Hepatocyte (in vitro differentiated cells): ENCODE data around the gene TUNAR.

Experiments used
- CTCF ChIP-seq: fragments of 200-600 bp; sonication (generic); IDR thresholded peaks from 2 replicates; pipeline ENCODE4 v1.5.1; 2016; ENCODE audit warnings: antibody characterized with exemption, mild to moderate bottlenecking; ENCODE audit not compliant: poor library complexity
- EZH2 ChIP-seq: fragments of 200-600 bp; sonication (generic); IDR thresholded peaks from 2 replicates; pipeline ENCODE4 v1.6.1; 2016; ENCODE audit warnings: antibody characterized with exemption, mild to moderate bottlenecking, borderline replicate concordance
- EZH2phosphoT487 ChIP-seq: fragments of 200-600 bp; sonication (generic); IDR thresholded peaks from one replicate; pipeline ENCODE4 v1.6.1; 2018; ENCODE audit warnings: antibody characterized with exemption, mild to moderate bottlenecking, low read depth, moderate library complexity; ENCODE audit not compliant: unreplicated experiment, severe bottlenecking

GRCh38 chr14:95935228-95935822 lies 58.7 kb downstream of the TUNAR start:
- TF ChIP-seq EZH2 (no peak), CTCF (no peak), EZH2phosphoT487 (no peak)
